Measurements from ENCODE around the gene SLC6A3.

SLC6A3 gene

DNA sequence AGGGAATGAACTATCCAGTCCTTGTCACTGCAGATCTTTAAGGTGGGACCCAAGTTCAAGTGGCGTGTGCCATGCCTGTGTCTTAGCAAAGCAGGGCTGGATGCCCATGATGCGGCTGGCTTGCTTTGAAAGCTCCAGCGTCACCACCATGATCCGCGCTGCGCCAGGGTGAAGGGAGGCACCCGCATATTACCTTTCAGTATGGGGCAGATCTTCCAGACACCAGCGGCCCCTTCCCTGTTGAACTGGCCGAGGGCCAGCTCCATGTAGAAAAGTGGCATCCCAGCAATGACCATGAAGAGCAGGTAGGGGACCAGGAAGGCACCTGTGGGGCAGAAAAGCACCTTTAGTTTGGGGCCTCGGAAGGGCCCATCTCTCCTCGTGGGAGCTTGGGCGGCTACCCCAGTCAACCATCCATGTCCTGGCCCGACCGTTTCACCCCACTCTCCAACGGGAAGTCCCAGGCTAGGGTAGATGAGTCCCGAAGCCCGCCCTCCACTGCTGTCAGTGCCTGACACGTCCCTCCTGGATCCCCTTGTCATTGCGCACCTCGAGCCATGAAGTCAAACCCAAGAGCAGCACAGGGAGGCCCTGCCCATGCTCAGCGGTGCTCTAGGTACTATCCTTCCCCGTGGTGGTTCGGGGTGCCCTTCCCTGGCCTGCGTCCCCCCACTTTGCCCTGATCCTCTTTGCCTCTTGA, 3.9 kb downstream of the SLC6A3 start:
- no peak overlapping the region for H3K27ac ChIP-seq
- TF ChIP-seq, protein P1, sequence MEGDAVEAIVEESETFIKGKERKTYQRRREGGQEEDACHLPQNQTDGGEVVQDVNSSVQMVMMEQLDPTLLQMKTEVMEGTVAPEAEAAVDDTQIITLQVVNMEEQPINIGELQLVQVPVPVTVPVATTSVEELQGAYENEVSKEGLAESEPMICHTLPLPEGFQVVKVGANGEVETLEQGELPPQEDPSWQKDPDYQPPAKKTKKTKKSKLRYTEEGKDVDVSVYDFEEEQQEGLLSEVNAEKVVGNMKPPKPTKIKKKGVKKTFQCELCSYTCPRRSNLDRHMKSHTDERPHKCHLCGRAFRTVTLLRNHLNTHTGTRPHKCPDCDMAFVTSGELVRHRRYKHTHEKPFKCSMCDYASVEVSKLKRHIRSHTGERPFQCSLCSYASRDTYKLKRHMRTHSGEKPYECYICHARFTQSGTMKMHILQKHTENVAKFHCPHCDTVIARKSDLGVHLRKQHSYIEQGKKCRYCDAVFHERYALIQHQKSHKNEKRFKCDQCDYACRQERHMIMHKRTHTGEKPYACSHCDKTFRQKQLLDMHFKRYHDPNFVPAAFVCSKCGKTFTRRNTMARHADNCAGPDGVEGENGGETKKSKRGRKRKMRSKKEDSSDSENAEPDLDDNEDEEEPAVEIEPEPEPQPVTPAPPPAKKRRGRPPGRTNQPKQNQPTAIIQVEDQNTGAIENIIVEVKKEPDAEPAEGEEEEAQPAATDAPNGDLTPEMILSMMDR (conservative IDR thresholded peaks at IDR 0.05): no peak
- TF ChIP-seq ZFX (IDR thresholded peaks at IDR 0.05): no peak

DNA sequence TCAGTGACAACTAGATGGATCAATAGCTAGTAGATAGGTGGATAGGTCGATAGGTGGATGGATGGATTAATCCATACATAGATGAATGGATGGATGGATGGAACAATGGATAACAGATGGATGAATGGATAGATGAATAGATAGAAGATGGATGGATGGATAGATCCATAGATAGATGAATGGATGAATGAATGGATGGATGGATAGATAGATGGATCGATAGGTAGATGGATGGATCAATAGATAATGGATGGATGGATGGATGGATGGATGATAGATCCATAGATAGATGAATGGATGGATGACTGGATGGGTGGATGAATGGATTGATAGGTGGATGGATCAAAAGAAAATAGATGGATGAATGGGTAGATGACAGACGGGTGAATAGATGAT, 5.1 kb downstream of the SLC6A3 start:
- TF ChIP-seq ZFX (IDR thresholded peaks at IDR 0.05): no peak
- TF ChIP-seq, protein P1 (conservative IDR thresholded peaks at IDR 0.05): no peak
- no peak overlapping the region for H3K27ac ChIP-seq

DNA sequence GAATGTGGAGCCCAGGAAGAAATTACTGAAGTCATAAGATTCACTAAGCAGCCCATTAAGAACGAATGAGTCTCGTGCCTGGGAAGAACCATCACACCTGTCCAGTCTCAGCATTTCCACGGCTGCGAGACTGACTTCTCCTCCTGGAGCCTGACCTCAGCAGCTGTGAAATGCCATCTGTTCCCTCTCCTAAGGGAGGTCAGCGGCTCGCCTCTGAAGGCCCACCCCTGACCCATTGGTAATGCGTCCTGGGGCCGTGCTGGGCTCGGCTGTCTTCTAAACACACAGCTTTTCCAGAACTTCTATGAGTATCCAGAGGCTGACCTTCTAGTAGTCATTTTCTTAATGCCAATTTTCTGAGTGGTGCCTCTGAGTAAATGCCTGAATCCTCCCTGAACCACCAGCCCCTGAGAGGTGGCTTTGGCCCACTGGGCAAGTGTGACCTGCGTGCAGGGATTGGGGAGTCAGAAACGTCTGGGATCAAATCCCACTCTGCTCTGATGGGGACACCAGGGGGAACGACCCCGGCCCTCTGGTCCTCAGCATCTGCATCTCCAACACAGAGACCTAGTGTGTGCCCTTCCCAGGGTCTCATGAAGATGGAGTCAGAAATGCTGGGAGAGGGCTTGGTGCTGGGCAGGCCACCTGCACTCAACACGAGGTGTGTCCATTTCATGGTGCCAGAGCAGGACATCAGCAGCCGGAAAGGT, 5.7 kb downstream of the SLC6A3 start:
- TF ChIP-seq, protein P1 (conservative IDR thresholded peaks at IDR 0.05): no peak
- TF ChIP-seq ZFX (IDR thresholded peaks at IDR 0.05): no peak
- no peak overlapping the region for H3K27ac ChIP-seq

DNA sequence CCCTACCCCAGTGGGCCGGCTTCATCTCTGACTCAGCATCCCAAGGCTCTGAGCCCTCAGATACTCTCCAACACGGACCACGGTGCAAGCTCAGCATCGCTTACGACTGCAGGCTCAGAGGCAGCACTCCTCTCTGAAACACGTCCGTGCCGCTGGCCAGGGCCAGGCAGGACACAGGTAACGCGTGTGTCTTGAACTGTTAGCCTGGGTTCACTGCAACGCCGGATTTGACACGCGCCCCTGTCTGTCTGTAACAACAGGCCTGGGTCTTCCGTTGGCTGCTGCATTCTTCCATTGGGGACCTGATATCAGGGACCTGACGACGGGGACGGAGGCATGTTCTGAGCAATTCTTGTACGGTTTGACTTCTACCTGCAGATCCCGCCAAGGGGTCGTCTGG, 6.4 kb downstream of the SLC6A3 start:
- TF ChIP-seq, protein P1 (conservative IDR thresholded peaks at IDR 0.05): no peak
- no peak for TF ChIP-seq ZFX (IDR thresholded peaks at IDR 0.05)
- H3K27ac ChIP-seq: no peak overlapping the region

DNA sequence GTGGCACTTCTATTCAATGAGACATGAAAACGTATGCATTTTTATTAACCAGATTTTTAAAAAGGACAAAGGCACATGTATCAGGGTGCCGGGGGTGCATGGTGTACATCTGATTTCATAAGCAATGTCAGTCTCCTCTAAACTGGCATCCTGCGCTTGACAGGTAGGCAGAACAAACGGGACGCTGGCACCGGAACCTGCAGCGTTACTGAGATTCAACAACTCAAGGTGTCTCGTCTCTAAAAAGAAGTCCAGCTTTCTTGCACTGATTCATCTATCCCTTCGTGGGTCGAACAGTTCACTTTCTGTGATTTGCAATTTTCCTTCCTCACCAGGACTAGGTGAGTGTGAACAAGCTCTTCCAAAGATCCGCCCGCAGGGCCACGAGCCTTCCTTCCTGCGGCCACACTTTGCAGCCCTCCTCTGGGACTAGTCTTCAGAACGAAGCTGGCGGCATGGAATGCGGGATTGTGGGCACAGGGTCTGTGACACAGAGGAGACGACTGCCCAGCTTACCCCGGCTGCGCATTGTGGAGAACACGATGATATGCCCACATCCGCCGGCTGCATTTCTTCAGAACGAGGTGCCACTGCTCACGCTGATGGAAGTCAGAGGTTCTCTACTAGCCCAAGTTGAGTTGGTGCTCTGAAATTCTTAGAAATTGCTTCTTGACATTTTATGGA, 7.2 kb downstream of the SLC6A3 start:
- TF ChIP-seq, protein P1 (conservative IDR thresholded peaks at IDR 0.05): no peak
- no peak for TF ChIP-seq ZFX (IDR thresholded peaks at IDR 0.05)
- no peak overlapping the region for H3K27ac ChIP-seq

DNA sequence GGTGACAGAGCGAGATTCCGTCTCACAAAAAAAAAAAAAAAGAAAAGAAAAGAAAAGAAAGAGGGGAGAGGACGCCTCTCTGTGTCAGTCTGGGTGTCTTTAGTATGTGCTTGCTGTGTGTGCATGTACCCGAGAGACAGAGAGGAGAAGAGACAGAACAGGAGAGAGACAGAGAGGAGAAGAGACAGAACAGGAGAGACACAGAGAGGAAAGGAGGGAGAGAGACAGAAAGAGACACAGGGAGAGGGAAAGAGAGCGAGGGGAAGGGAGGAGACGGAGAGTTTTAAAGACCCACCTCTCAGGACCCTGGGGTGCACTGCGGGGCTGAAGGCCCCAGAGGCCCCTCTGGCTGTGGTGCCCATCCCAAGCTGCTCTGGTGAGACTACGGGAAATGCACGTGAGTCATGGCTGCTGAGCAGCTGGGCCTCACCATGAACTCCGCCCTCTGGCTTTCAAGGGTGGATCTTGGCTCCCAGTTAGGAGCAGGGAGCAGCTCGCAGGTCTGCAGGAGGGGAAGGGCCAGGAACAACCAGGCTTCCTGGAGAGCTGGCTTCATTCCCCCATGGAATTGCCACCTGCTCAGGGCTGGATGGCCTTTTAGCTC, 7.9 kb downstream of the SLC6A3 start:
- no peak overlapping the region for H3K27ac ChIP-seq
- TF ChIP-seq ZFX (IDR thresholded peaks at IDR 0.05): no peak
- TF ChIP-seq, protein P1 (conservative IDR thresholded peaks at IDR 0.05): no peak

Data from C4-2B (cell line).